BLaER1 (cell line): ENCODE data around the gene CA9.
"Not testable (repeated sequence)": the region's sequence is repeated elsewhere in the genome, so short reads cannot be mapped to it uniquely, and the experiment has no call there.

Experiments
- H3K27ac ChIP-seq: shearing (Covaris generic); formaldehyde crosslinking; 2 replicates; pipeline ENCODE4 v1.8.1; 2022
- H3K27me3 ChIP-seq: shearing (Covaris generic); formaldehyde crosslinking; 2 replicates; pipeline ENCODE4 v1.8.1; 2022
- H3K36me3 ChIP-seq: shearing (Covaris generic); formaldehyde crosslinking; 2 replicates; pipeline ENCODE4 v1.8.1; 2022
- H3K4me1 ChIP-seq: shearing (Covaris generic); formaldehyde crosslinking; 2 replicates; pipeline ENCODE4 v1.8.1; 2022
- H3K4me2 ChIP-seq: shearing (Covaris generic); formaldehyde crosslinking; 2 replicates; pipeline ENCODE4 v1.8.1; 2022
- H3K4me3 ChIP-seq: shearing (Covaris generic); formaldehyde crosslinking; 2 replicates; pipeline ENCODE4 v1.8.1; 2022
- H3K9ac ChIP-seq: shearing (Covaris generic); formaldehyde crosslinking; 2 replicates; pipeline ENCODE4 v1.8.1; 2022
- H3K9me3 ChIP-seq: shearing (Covaris generic); formaldehyde crosslinking; 2 replicates; pipeline ENCODE4 v1.8.1; 2022
- H4K20me1 ChIP-seq: shearing (Covaris generic); formaldehyde crosslinking; 2 replicates; pipeline ENCODE4 v1.8.1; 2022
- Cebpa-rat ChIP-seq: shearing (Covaris generic); IDR thresholded peaks from 2 replicates; pipeline ENCODE4 v1.8.1; 2022

The CA9 gene

GRCh38 chr9:35639631-35640030 lies 34.1 kb upstream of the CA9 start:
- Histone ChIP-seq H3K4me3 (no peak overlapping the region), H3K4me1 (peaks cover 100% of the 10 kb centered on the region), H4K20me1 (no peaks in the 10 kb centered on the region), H3K9ac (no peak overlapping the region), H3K36me3 (peaks cover 13% of the 10 kb centered on the region), H3K4me2 (peak overlapping the region; percentile 90), H3K27ac (peak overlapping the region; percentile 97), H3K27me3 (no peaks in the 10 kb centered on the region), H3K9me3 (peaks cover 12% of the 10 kb centered on the region)
- no peak for TF ChIP-seq Cebpa-rat

- H4K20me1 ChIP-seq, H3K4me3 ChIP-seq, H3K27me3 ChIP-seq, H3K9ac ChIP-seq: not testable (repeated sequence)
- Histone ChIP-seq H3K4me2 (peak overlapping the region; percentile 90; the same call in 1 of the 2 replicates), H3K4me1 (peaks cover 100% of the 10 kb centered on the region), H3K9me3 (peaks cover 12% of the 10 kb centered on the region), H3K36me3 (peaks cover 13% of the 10 kb centered on the region), H3K27ac (peak overlapping the region; percentile 97)
These were observed 33.3 kb upstream of the CA9 start for GRCh38 chr9:35640431-35640830.

GRCh38 chr9:35641478-35641877 lies 32.2 kb upstream of the CA9 start:
- peaks cover 13% of the 10 kb centered on the region for H3K36me3 ChIP-seq
- not testable (repeated sequence) for H3K9ac ChIP-seq, H4K20me1 ChIP-seq, H3K27me3 ChIP-seq, H3K4me3 ChIP-seq
- peaks cover 12% of the 10 kb centered on the region for H3K9me3 ChIP-seq
- peaks cover 94% of the 10 kb centered on the region for H3K4me1 ChIP-seq
- H3K27ac ChIP-seq: peak overlapping the region; percentile 0; the same call in 1 of the 2 replicates
- H3K4me2 ChIP-seq: peak overlapping the region; percentile 55

GRCh38 chr9:35643046-35643445 lies 30.7 kb upstream of the CA9 start:
- Histone ChIP-seq H3K4me1 (peaks cover 91% of the 10 kb centered on the region), H4K20me1 (no peaks in the 10 kb centered on the region), H3K36me3 (peaks cover 13% of the 10 kb centered on the region), H3K27me3 (no peaks in the 10 kb centered on the region), H3K4me3 (no peak overlapping the region), H3K4me2 (peak overlapping the region; percentile 98), H3K9me3 (peaks cover 12% of the 10 kb centered on the region), H3K27ac (peak overlapping the region; percentile 60), H3K9ac (peak overlapping the region; percentile 48; the same call in 1 of the 2 replicates)
- TF ChIP-seq Cebpa-rat: no peak

GRCh38 chr9:35645736-35646135 lies 28.0 kb upstream of the CA9 start:
- H3K9me3 ChIP-seq, H3K36me3 ChIP-seq, H4K20me1 ChIP-seq, H3K27me3 ChIP-seq: not testable (repeated sequence)
- peak overlapping the region; percentile 73 for H3K4me3 ChIP-seq
- peak overlapping the region; percentile 85 for H3K27ac ChIP-seq
- peaks cover 91% of the 10 kb centered on the region for H3K4me1 ChIP-seq
- peak overlapping the region; percentile 81 for H3K9ac ChIP-seq
- H3K4me2 ChIP-seq: peak overlapping the region; percentile 98

GRCh38 chr9:35646153-35646532 lies 27.6 kb upstream of the CA9 start:
- Histone ChIP-seq H3K9ac (peak overlapping the region; percentile 81), H3K9me3 (peaks cover 1% of the 10 kb centered on the region; the same call in 1 of the 2 replicates), H3K4me3 (peak overlapping the region; percentile 73), H3K4me1 (peaks cover 91% of the 10 kb centered on the region), H3K4me2 (peak overlapping the region; percentile 98), H3K36me3 (peaks cover 2% of the 10 kb centered on the region; the same call in 1 of the 2 replicates), H4K20me1 (no peaks in the 10 kb centered on the region), H3K27ac (peak overlapping the region; percentile 85), H3K27me3 (no peaks in the 10 kb centered on the region)
- TF ChIP-seq Cebpa-rat: no peak

GRCh38 chr9:35646533-35647265 lies 27.0 kb upstream of the CA9 start:
- peak overlapping the region; percentile 81 for H3K9ac ChIP-seq
- peak overlapping the region; percentile 85 for H3K27ac ChIP-seq
- H3K27me3 ChIP-seq: no peaks in the 10 kb centered on the region
- H3K4me1 ChIP-seq: peaks cover 91% of the 10 kb centered on the region
- no peak for TF ChIP-seq Cebpa-rat
- no peaks in the 10 kb centered on the region for H3K36me3 ChIP-seq
- H3K4me3 ChIP-seq: peak overlapping the region; percentile 73
- H3K4me2 ChIP-seq: peak overlapping the region; percentile 98
- no peaks in the 10 kb centered on the region for H4K20me1 ChIP-seq
- H3K9me3 ChIP-seq: no peaks in the 10 kb centered on the region; the same call in 1 of the 2 replicates

- Histone ChIP-seq H3K4me2 (peak overlapping the region; percentile 98), H3K27ac (peak overlapping the region; percentile 85), H3K9ac (peak overlapping the region; percentile 81)
These were observed 24.0 kb upstream of the CA9 start for GRCh38 chr9:35649431-35650340.

GRCh38 chr9:35650341-35651158 lies 23.2 kb upstream of the CA9 start, which contains the start of gene SIT1:
TSS of gene SIT1 (minus strand) at chr9:35650931. CDS start at chr9:35650853, 78 bp downstream.
- no peaks in the 10 kb centered on the region for H3K27me3 ChIP-seq
- no peaks in the 10 kb centered on the region for H3K36me3 ChIP-seq
- peak within 1 kb of the TSS; percentile 98 for H3K4me2 ChIP-seq
- H4K20me1 ChIP-seq: no peaks in the 10 kb centered on the region
- TF ChIP-seq Cebpa-rat: no peak
- no peaks in the 10 kb centered on the region for H3K9me3 ChIP-seq
- peaks cover 77% of the 10 kb centered on the region for H3K4me1 ChIP-seq
- peak within 1 kb of the TSS; percentile 68 for H3K4me3 ChIP-seq
- peak within 1 kb of the TSS; percentile 85 for H3K27ac ChIP-seq
- peak within 1 kb of the TSS; percentile 81 for H3K9ac ChIP-seq

More at GRCh38 chr9:35649431-35650340, 24.0 kb upstream of the CA9 start:
- Histone ChIP-seq H3K27me3 (no peaks in the 10 kb centered on the region), H3K9me3 (no peaks in the 10 kb centered on the region), H3K36me3 (no peaks in the 10 kb centered on the region), H3K4me1 (peaks cover 82% of the 10 kb centered on the region), H4K20me1 (no peaks in the 10 kb centered on the region), H3K4me3 (peak overlapping the region; percentile 68)
- no peak for TF ChIP-seq Cebpa-rat
